Epithelial cell of esophagus (primary cell): Measurements from ENCODE around the gene GINS2.

Source experiments
- DNase-seq: peaks from one replicate; pipeline ENCODE4 v3.0.0; 2010; ENCODE audit warnings: low read depth
- H3K4me3 ChIP-seq: 2 replicates; pipeline ENCODE4 v1.5.1; 2011; ENCODE audit warnings: mild to moderate bottlenecking, low read length, control low read depth
- TF ChIP-seq, protein P1 (sequence below): IDR thresholded peaks from 2 replicates; pipeline ENCODE4 v1.5.1; 2011; ENCODE audit warnings: low read depth, mild to moderate bottlenecking, low read length, control low read depth, inconsistent platforms; ENCODE audit not compliant: insufficient read depth; ENCODE audit errors: missing control alignments

The GINS2 gene

GRCh38 chr16:85685251-85685650, 3.5 kb downstream of the GINS2 start:
- no peak overlapping the region for H3K4me3 ChIP-seq
- no peak for DNase-seq
- TF ChIP-seq, protein P1, sequence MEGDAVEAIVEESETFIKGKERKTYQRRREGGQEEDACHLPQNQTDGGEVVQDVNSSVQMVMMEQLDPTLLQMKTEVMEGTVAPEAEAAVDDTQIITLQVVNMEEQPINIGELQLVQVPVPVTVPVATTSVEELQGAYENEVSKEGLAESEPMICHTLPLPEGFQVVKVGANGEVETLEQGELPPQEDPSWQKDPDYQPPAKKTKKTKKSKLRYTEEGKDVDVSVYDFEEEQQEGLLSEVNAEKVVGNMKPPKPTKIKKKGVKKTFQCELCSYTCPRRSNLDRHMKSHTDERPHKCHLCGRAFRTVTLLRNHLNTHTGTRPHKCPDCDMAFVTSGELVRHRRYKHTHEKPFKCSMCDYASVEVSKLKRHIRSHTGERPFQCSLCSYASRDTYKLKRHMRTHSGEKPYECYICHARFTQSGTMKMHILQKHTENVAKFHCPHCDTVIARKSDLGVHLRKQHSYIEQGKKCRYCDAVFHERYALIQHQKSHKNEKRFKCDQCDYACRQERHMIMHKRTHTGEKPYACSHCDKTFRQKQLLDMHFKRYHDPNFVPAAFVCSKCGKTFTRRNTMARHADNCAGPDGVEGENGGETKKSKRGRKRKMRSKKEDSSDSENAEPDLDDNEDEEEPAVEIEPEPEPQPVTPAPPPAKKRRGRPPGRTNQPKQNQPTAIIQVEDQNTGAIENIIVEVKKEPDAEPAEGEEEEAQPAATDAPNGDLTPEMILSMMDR = no peak

DNA sequence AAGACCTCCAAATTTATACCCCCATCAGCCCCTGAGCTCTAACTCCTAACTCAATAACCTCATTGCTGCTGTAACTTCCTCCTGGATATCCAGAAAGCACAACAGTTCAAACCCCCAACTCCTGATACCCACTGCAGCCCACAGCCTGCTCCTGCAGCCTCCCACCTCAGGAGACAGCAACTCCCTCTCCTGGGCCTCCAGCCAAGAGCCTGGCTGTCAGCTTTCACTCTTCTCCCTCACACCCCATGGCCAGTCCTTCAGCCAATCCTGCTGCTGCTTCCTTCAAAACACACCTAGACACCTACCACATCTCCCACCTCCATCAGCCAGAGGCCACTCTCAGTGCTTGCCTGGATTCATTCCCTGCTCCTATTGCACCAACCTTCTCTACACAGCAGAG, 5.4 kb downstream of the GINS2 start:
- no peak for DNase-seq
- H3K4me3 ChIP-seq = no peak overlapping the region
- TF ChIP-seq, protein P1 = no peak

DNA sequence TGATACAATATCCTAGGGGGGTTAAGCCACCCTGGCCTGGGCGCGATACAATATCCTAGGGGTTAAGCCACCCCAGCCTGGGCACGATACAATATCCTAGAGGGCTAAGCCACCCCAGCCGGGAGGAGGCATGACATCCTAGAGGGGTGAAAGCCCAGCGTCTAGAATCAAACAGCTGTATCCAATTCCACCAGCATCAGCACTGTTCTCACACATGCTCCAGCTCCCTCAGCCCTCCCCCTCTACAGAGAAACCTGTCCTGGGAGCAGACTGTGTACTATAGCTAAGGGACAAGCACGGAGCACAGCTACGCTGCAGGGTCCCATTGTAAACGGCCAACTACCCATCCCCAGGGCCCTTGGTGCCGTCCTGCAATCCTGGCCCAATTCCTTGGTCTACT, 6.2 kb downstream of the GINS2 start:
- H3K4me3 ChIP-seq = no peak overlapping the region
- DNase-seq = no peak
- TF ChIP-seq, protein P1 = no peak

- TF ChIP-seq, protein P1 = no peak
- H3K4me3 ChIP-seq = no peak overlapping the region
- DNase-seq = no peak
Observed at GRCh38 chr16:85681255-85681654, 7.5 kb downstream of the GINS2 start.

GRCh38 chr16:85680352-85680944, 8.3 kb downstream of the GINS2 start:
- TF ChIP-seq, protein P1 = no peak
- no peak overlapping the region for H3K4me3 ChIP-seq
- DNase-seq = no peak

DNA sequence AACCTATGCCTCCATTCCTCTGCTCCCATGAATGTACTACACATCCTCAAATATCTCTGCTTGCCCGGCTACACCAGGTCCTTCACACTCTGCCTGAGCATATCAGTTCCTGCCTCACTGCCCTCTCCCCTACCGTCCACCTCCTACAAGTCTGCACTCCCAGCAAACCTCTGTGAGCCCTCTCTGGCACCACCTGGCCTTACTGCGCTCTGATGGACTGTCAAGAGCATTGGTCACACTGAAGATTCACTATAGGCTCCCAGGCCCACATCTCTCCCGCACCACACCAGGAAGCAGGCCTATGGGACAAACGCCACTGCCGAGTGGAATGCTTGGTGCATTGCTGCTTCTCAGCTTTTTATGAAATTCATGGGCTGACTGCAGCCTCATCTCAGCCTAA, 8.9 kb downstream of the GINS2 start:
- TF ChIP-seq, protein P1 = no peak
- no peak for DNase-seq
- H3K4me3 ChIP-seq = no peak overlapping the region

- TF ChIP-seq, protein P1 = no peak
- no peak overlapping the region for H3K4me3 ChIP-seq
- DNase-seq = no peak
Observed at GRCh38 chr16:85678821-85679220, 9.9 kb downstream of the GINS2 start.
